K562 (cell line): ENCODE measurements around the gene ZNF862. TPM values are rescaled to one million over a fixed set of nuclear protein-coding genes. Genes with fewer than 3 reads are reported as not detected.
A peak's percentile ranks its signal among the peaks of the same experiment; 100 is the strongest.

ENCODE experiments used
- ATAC-seq: fragments of 200-7000 bp; cut with Tn5 transposase; 3 replicates; pipeline ENCODE4 v1.9.1; 2020; ENCODE audit warnings: moderate library complexity
- BruUV-seq: library from RNA; stranded (reverse); fragments of 400-500 nt; replicated peaks from 2 replicates; lab custom pipeline; 2021; lab: Mats Ljungman, UMichigan
- CTCF ChIA-PET: fragments of 300-600 bp; formaldehyde crosslinking; extraction: SDS; loops from one replicate; lab custom pipeline; 2021; ENCODE audit warnings: low intra/inter-chr PET ratio; lab: Yijun Ruan, JAX
- POLR2A ChIA-PET: fragments of 300-600, 350-650 bp; sonication (Branson Sonifier 250); formaldehyde crosslinking; extraction: SDS; loops from one replicate; lab custom pipeline; 2021; ENCODE audit warnings: antibody characterized with exemption, inconsistent platforms; lab: Yijun Ruan, JAX
- DNase-seq, 4 experiments: peaks; one replicate each; pipeline versions ENCODE4 v3.0.0 to v3.0.0-alpha.2; 2011 to 2018; ENCODE audit warnings: low spot score in 3 of 4, mixed read lengths in 3 of 4; ENCODE audit errors: extremely low read depth in 1 of 4
- FAIRE-seq: peaks from 2 replicates; lab custom pipeline; 2011; peaks lifted over from hg19 to GRCh38; lab: Jason Lieb, UNC
- H2AFZ ChIP-seq: 2 replicates; pipeline ENCODE4 v1.6.0; 2011; ENCODE audit warnings: low read depth, low read length, control low read depth, inconsistent platforms
- H3K27ac ChIP-seq: fragments of 200-600 bp; 3 replicates; pipeline ENCODE4 v1.8.0; 2011; ENCODE audit warnings: low read depth, mild to moderate bottlenecking, control low read depth, inconsistent platforms, low read length, moderate library complexity, mixed read lengths; ENCODE audit errors: extremely low read depth
- H3K27me3 ChIP-seq, 2 experiments: fragments of 300-600 bp in 1 of 2; 2 replicates in 1 of 2; 3 replicates in 1 of 2; pipeline versions ENCODE4 v1.6.0 to v1.8.0; 2011; ENCODE audit warnings: inconsistent platforms in 2 of 2, low read length in 2 of 2, mild to moderate bottlenecking in 1 of 2, mixed read lengths in 1 of 2, moderate library complexity in 1 of 2; ENCODE audit not compliant: control insufficient read depth in 2 of 2, insufficient read depth in 2 of 2
- H3K36me3 ChIP-seq: fragments of 300-600 bp; 3 replicates; pipeline ENCODE4 v1.8.0; 2011; ENCODE audit warnings: mild to moderate bottlenecking, low read length, inconsistent platforms; ENCODE audit not compliant: control insufficient read depth, insufficient read depth
- H3K4me1 ChIP-seq, 2 experiments: fragments of 200-600 bp in 1 of 2; replicated peaks in 1 of 2; 2 replicates in 1 of 2; 3 replicates in 1 of 2; pipeline versions ENCODE4 v1.5.1 to v1.8.0; 2011; ENCODE audit warnings: inconsistent platforms in 2 of 2, low read length in 2 of 2, mild to moderate bottlenecking in 1 of 2, mixed read lengths in 1 of 2, moderate library complexity in 1 of 2; ENCODE audit not compliant: control insufficient read depth in 2 of 2, insufficient read depth in 2 of 2
- H3K4me2 ChIP-seq: 2 replicates; pipeline ENCODE4 v1.6.1; 2011; ENCODE audit warnings: low read length, control low read depth, inconsistent platforms, mixed read lengths; ENCODE audit not compliant: insufficient read depth
- H3K4me3 ChIP-seq: fragments of 200-600 bp; sonication (generic), shearing (Covaris generic); 2 replicates; pipeline ENCODE4 v1.5.1; 2016; ENCODE audit warnings: control low read depth, inconsistent platforms
- H3K79me2 ChIP-seq: fragments of 200-600 bp; 3 replicates; pipeline ENCODE4 v1.8.0; 2011; ENCODE audit warnings: low read length, inconsistent platforms; ENCODE audit not compliant: control insufficient read depth, insufficient read depth
- H3K9ac ChIP-seq, 2 experiments: 2 replicates each; pipeline versions ENCODE4 v1.6.0 to v1.6.1; 2011; ENCODE audit warnings: low read depth in 2 of 2, low read length in 2 of 2, control low read depth in 1 of 2, inconsistent platforms in 1 of 2, mild to moderate bottlenecking in 1 of 2, mixed read lengths in 1 of 2; ENCODE audit not compliant: insufficient read depth in 1 of 2
- H3K9me1 ChIP-seq: one replicate; pipeline ENCODE4 v1.6.0; 2011; ENCODE audit warnings: inconsistent platforms, mild to moderate bottlenecking, low read length, moderate library complexity; ENCODE audit not compliant: control insufficient read depth, insufficient read depth
- H3K9me3 ChIP-seq: replicated peaks from 2 replicates; pipeline ENCODE4 v1.5.1; 2011; ENCODE audit warnings: low read depth, low read length, inconsistent platforms; ENCODE audit not compliant: control insufficient read depth, insufficient read depth
- H4K20me1 ChIP-seq: replicated peaks from 2 replicates; pipeline ENCODE4 v1.6.1; 2011; ENCODE audit warnings: low read length, inconsistent platforms, mixed read lengths; ENCODE audit not compliant: control insufficient read depth, insufficient read depth
- CHCHD3 ChIP-seq: fragments of 250-450 bp; sonication (Bioruptor Pico); IDR thresholded peaks from 2 replicates; pipeline ENCODE4 v2.1.2; 2022; ENCODE audit warnings: mild to moderate bottlenecking
- MCM5 ChIP-seq: fragments of 450-650 bp; IDR thresholded peaks from 2 replicates; pipeline ENCODE4 v1.6.1; 2016; ENCODE audit warnings: low read depth
- PCBP1 ChIP-seq: fragments of 200-400 bp; formaldehyde crosslinking; IDR thresholded peaks from 2 replicates; pipeline ENCODE4 v1.6.1; 2018; ENCODE audit warnings: mild to moderate bottlenecking, low read depth, low read length; ENCODE audit not compliant: poor library complexity, severe bottlenecking
- ZNF583 ChIP-seq: fragments of 250-450 bp; sonication (Bioruptor Pico); IDR thresholded peaks from 2 replicates; pipeline ENCODE4 v1.4.0; 2020
- ZNF584 ChIP-seq: fragments of 200-800 bp; sonication (Bioruptor generic); IDR thresholded peaks from 2 replicates; pipeline ENCODE4 v1.6.1; 2016; ENCODE audit warnings: low read depth, mild to moderate bottlenecking, missing genetic modification characterization, missing compliant biosample characterization
- ZNF668 ChIP-seq: fragments of 250-450 bp; sonication (Bioruptor Pico); IDR thresholded peaks from 2 replicates; pipeline ENCODE4 v1.8.0; 2022; ENCODE audit warnings: mild to moderate bottlenecking, inconsistent platforms
- WGBS: fragments of 100-300 bp; shearing (Covaris generic); methylation state at CpG from one replicate; pipeline ENCODE4 v1.1.6; 2016; ENCODE audit warnings: low coverage, mixed read lengths; ENCODE audit not compliant: insufficient coverage; ENCODE audit errors: missing lambda C conversion rate; 5-methylcytosine and 5-hydroxymethylcytosine counted together
- in situ Hi-C: fragments of 300-500 bp; cut with MboI; formaldehyde crosslinking; loops from 4 replicates; pipeline ENCODE4 v1.15.0; 2018; ENCODE audit warnings: inconsistent platforms, mixed read lengths
- intact Hi-C: fragments of 100-400 bp; cut with micrococcal nuclease; formaldehyde crosslinking; loops from 2 replicates; pipeline ENCODE4 v1.14.2; 2022
- polyA plus RNA-seq, 8 experiments: library from polyadenylated mRNA; depleted of rRNA in 4 of 8; stranded (reverse) in 5 of 8; unstranded in 3 of 8; fragments of >200 nt; fragmentation: Nextera tagmentation in 2 of 8; fragmentation: Illumina TruSeq in 1 of 8; extraction: Ambion mirVana in 2 of 8; extraction: Trizol in 1 of 8; gene quantifications; 2 replicates each; pipeline versions ENCODE4 v1.2.1 to v1.2.3, GENCODE V29; 2011 to 2014; ENCODE audit warnings: inconsistent platforms in 1 of 8, missing spikeins in 1 of 8
- total RNA-seq, 7 experiments: library from RNA; depleted of rRNA in 6 of 7; stranded (reverse); fragments of >200 nt in 6 of 7; fragmentation: Illumina TruSeq in 2 of 7; extraction: Trizol in 2 of 7; gene quantifications; 2 replicates each; pipeline versions ENCODE4 v1.2.1 to v1.2.3, GENCODE V29; 2011 to 2021; ENCODE audit warnings: low replicate concordance in 1 of 7
- TF ChIP-seq, protein P1 (sequence below): fragments of 250-450 bp; sonication (Bioruptor Pico); IDR thresholded peaks from 2 replicates; pipeline ENCODE4 v1.5.0; 2020; ENCODE audit warnings: mild to moderate bottlenecking
- TF ChIP-seq, protein P2 (sequence below): sonication (generic); formaldehyde crosslinking; IDR thresholded peaks from 2 replicates; pipeline ENCODE4 v1.9.0; 2022; ENCODE audit warnings: mild to moderate bottlenecking, missing genetic modification reagents

ZNF862 gene
- total and polyA plus RNA-seq, 9 of the 15 experiments (the other 6 are each of a cell fraction or from before 2014, with no cell fraction given) = 1.1 to 3.9 (median 2.6) TPM

DNA sequence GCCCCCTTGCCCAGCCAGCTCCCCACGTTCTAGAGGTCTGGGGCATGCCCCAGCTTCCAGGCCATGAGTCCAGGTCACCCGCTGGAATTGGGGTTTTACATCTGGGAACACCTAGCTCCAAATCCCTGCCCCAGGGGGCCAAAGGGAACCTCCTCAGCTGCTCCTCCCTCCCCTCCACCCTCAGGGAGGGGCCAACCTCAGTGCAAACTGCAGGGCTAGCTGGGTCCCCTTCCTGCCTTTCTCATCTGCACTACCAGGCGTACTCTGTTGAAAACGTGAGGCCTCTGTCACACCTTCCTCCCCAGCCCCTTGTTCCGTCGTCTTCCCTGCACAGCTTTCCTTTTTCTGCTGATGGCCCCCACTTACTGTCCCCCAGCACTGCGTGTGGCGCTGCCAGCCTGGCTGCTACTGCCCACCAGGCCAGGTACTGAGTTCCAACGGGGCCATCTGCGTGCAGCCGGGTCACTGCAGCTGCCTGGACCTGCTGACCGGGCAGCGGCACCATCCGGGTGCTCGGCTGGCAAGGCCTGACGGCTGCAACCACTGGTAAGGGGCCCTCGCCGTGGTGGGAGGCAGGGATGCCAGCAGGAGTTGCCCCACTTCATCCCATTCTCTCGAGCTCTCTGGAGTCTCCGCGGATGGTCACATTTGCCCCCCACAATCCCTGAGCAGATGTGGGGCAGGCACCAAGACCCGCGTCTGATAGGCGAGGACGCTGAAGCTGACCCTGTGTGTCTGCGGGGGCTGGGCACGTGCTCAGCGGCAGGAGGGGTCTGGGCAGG, 24.7 kb upstream of the ZNF862 start (continued):
- TF ChIP-seq CHCHD3 = no peak
- TF ChIP-seq ZNF668 (CRISPR knock-in tag) = no peak
- TF ChIP-seq ZNF583 (CRISPR knock-in tag) = no peak
- TF ChIP-seq PCBP1 = no peak
- no peak for TF ChIP-seq ZNF584 (CRISPR knock-in tag)
- TF ChIP-seq, protein P1, sequence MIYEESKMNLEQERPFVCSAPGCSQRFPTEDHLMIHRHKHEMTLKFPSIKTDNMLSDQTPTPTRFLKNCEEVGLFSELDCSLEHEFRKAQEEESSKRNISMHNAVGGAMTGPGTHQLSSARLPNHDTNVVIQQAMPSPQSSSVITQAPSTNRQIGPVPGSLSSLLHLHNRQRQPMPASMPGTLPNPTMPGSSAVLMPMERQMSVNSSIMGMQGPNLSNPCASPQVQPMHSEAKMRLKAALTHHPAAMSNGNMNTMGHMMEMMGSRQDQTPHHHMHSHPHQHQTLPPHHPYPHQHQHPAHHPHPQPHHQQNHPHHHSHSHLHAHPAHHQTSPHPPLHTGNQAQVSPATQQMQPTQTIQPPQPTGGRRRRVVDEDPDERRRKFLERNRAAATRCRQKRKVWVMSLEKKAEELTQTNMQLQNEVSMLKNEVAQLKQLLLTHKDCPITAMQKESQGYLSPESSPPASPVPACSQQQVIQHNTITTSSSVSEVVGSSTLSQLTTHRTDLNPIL (CRISPR knock-in tag) = no peak

DNA sequence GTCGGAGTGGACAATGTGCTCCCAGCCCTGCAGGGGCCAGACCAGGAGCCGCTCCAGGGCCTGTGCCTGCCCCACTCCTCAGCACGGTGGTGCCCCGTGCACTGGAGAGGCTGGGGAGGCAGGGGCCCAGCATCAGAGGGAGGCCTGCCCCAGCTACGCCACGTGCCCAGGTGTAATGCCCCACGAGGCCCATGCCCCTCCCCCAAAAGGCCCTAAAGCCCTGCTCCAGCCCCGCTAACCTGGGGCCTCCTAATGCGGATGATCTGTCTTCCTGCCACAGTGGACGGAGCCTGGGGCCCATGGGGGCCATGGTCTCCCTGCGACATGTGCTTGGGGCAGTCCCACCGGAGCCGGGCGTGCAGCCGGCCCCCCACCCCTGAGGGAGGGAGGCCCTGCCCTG, 23.7 kb upstream of the ZNF862 start:
- Histone ChIP-seq H3K4me2 (no peak overlapping the region), H3K27ac (no peak overlapping the region)
- intact Hi-C loops = no loop called here
- TF ChIP-seq, protein P2, sequence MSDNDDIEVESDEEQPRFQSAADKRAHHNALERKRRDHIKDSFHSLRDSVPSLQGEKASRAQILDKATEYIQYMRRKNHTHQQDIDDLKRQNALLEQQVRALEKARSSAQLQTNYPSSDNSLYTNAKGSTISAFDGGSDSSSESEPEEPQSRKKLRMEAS (CRISPR knock-in tag) = peak; percentile 40; the same call in 1 of the 2 replicates
- no peak for TF ChIP-seq MCM5
- TF ChIP-seq, all 486 proteins: peak for 1
- no peak for FAIRE-seq
- peaks cover 11 to 81% of the 10 kb centered on the region in 2 experiments; a peak in 3 of 5 replicates for H3K27me3 ChIP-seq
- ChIA-PET CTCF (no interaction called here), POLR2A (interaction anchor here (1.1 kb wide), 1 partner anchor 8 kb away, joined by 3 read pairs; no protein-coding TSS in a partner anchor)
- H3K9me1 ChIP-seq = peaks cover 4% of the 10 kb centered on the region
- no peak overlapping the region for H2AFZ ChIP-seq
- WGBS = 11% methylated on average over 13 of the region's 15 CpGs
- peaks cover 3 to 67% of the 10 kb centered on the region in 2 experiments; a peak in 3 of 5 replicates for H3K4me1 ChIP-seq
- H3K9me3 ChIP-seq = no peaks in the 10 kb centered on the region
- H3K79me2 ChIP-seq = no peaks in the 10 kb centered on the region
- in situ Hi-C loops = no loop called here
- no peak for ATAC-seq
- DNase-seq = no peak
- no TSS peak for BruUV-seq
- H4K20me1 ChIP-seq = peaks cover 23% of the 10 kb centered on the region
- no peaks in the 10 kb centered on the region for H3K36me3 ChIP-seq
- H3K4me3 ChIP-seq = no peak overlapping the region
- H3K9ac ChIP-seq = 0 out of 4 replicates have a peak overlapping the region, but pooled peaks of 1 of the 2 experiments have one; percentile 13
